ENCODE data around the gene SWT1. TPM values are rescaled to one million over a fixed set of nuclear protein-coding genes. Genes with fewer than 3 reads are reported as not detected.

Gene SWT1
- total and polyA plus RNA-seq, 12 donors, result 1.4 to 7.9 (median 6.0) TPM

- no peak for TF ChIP-seq CTCF (IDR thresholded peaks at IDR 0.05)
- ATAC-seq (no peak), DNase-seq (no peak)
- H3K27ac ChIP-seq, result peak overlapping the region in 2 of 10 donors; percentile 1 to 8
- peaks cover 0 to 37% (median 9%) of the 10 kb centered on the region in 9 donors for H3K4me1 ChIP-seq
- intact Hi-C loops (cut with DNase I), result no loop called here
- peaks cover 0 to 8% (median 0%) of the 10 kb centered on the region in 11 donors for H3K9me3 ChIP-seq
- 79 to 86% methylated on average over 2 of the region's 2 CpGs for WGBS, 2 donors
- no peak overlapping the region for H3K4me3 ChIP-seq
- no peaks in the 10 kb centered on the region for H3K27me3 ChIP-seq
- peaks cover 0 to under 1% (median 0%) of the 10 kb centered on the region in 9 donors for H3K36me3 ChIP-seq
Measured at GRCh38 chr1:185287451-185287850, 130.5 kb downstream of the SWT1 start.

GRCh38 chr1:185288435-185288834 lies 131.5 kb downstream of the SWT1 start:
- Histone ChIP-seq H3K4me1 (peaks cover 0 to 44% (median 15%) of the 10 kb centered on the region in 9 donors), H3K27me3 (no peaks in the 10 kb centered on the region), H3K36me3 (peaks cover 0 to 8% (median 0%) of the 10 kb centered on the region in 9 donors), H3K27ac (peak overlapping the region in 1 of 10 donors; percentile 8), H3K4me3 (no peak overlapping the region), H3K9me3 (peaks cover 0 to 8% (median 0%) of the 10 kb centered on the region in 11 donors)
- ATAC-seq, result no peak
- 82 to 86% methylated on average over 3 of the region's 3 CpGs for WGBS, 2 donors
- no peak for TF ChIP-seq CTCF (IDR thresholded peaks at IDR 0.05)
- intact Hi-C loops (cut with DNase I), result no loop called here
- no peak for DNase-seq

- ATAC-seq (peak in 1 of 8 donors; percentile 39), DNase-seq (no peak)
- Histone ChIP-seq H3K4me1 (peaks cover 0 to 37% (median 13%) of the 10 kb centered on the region in 9 donors), H3K36me3 (peaks cover 0 to 22% (median 3%) of the 10 kb centered on the region in 9 donors), H3K4me3 (no peak overlapping the region), H3K27me3 (no peaks in the 10 kb centered on the region), H3K9me3 (peaks cover 0 to 8% (median 0%) of the 10 kb centered on the region in 11 donors), H3K27ac (no peak overlapping the region)
- no peak for TF ChIP-seq CTCF (IDR thresholded peaks at IDR 0.05)
- intact Hi-C loops (cut with DNase I), result no loop called here
Measured at GRCh38 chr1:185289880-185290279, 132.9 kb downstream of the SWT1 start.

GRCh38 chr1:185291159-185291558 lies 134.2 kb downstream of the SWT1 start:
- no peak for DNase-seq
- Histone ChIP-seq H3K4me3 (no peak overlapping the region), H3K36me3 (peaks cover 0 to 35% (median 3%) of the 10 kb centered on the region in 9 donors), H3K9me3 (peaks cover 0 to 5% (median 0%) of the 10 kb centered on the region in 11 donors), H3K27ac (no peak overlapping the region), H3K27me3 (no peaks in the 10 kb centered on the region), H3K4me1 (peaks cover 0 to 32% (median 10%) of the 10 kb centered on the region in 9 donors)
- 89 to 90% methylated on average over 1 of the region's 1 CpG for WGBS, 2 donors
- intact Hi-C loops (cut with DNase I), result no loop called here
- no peak for ATAC-seq
- TF ChIP-seq CTCF (IDR thresholded peaks at IDR 0.05), result no peak
